GM21526 (cell line): ENCODE measurements around the gene CACNA1D.

ENCODE experiments used
- ATAC-seq: cut with Tn5 transposase; IDR thresholded peaks from one replicate; pipeline ENCODE4 v1.9.1; 2021; ENCODE audit warnings: moderate library complexity; ENCODE audit not compliant: unreplicated experiment, low FRiP score

The CACNA1D gene

DNA sequence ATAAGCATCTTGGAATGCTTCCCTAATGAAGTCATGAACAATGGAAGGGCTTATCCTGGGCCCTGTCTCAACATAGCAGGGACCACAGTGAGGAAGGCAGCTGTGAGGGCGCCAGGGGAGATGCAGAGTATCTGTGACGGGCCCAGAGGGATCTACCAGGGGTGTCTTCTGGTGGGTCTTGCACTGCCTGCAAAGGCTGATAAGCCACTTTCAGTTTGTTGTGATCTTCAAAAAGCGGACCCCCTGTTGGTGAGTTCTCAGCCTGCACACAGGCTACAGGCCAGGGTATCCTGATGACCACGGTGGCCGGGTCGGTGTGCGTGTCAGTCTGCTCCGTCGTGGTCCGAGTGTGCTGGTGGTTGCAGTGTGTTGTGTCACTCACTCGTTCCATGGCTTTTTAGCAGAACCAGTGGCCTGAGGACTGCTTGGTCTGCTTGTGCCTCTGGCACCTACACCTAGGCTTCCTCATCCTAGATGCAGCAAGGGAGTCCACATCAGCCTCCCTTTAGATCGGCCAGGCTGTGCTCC is 305.0 kb downstream of the CACNA1D start:
- ATAC-seq, result no peak

DNA sequence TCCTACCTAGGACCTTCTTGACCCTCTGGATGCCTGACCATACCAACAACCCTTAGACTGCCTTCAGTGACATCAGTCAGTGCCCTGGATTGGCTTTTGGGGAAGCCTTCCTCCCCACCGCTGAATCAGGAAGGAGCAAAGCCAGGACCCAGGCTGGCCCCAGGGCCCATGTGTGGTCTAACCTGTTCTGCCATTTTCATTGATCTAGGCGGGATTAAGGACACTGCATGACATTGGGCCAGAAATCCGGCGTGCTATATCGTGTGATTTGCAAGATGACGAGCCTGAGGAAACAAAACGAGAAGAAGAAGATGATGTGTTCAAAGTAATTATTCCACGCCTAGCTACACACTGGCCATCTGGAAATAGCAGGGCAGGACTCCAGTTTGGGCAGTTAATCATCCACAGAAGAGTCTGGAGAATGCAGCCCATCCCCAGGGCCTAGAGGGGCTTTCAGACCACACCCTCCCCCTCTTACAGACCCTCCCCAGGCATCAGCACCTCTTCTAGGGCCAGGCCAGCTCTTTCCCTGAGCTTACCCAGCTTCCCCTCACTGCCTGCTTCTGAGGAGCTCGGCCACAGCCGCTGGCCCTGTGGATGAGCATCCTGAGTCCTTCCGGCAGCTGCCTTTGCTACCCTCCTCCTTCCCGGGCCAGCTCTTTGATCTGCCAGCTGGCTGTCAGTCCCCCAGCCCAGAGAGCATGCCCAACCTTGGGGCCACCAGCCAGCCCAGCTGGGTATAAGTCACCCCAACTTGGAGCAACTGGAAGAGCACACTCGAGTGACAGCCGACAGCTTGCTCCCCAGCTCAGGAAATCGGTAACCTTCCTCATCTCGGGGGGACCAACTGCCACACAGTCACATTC is 305.9 kb downstream of the CACNA1D start:
- no peak for ATAC-seq

DNA sequence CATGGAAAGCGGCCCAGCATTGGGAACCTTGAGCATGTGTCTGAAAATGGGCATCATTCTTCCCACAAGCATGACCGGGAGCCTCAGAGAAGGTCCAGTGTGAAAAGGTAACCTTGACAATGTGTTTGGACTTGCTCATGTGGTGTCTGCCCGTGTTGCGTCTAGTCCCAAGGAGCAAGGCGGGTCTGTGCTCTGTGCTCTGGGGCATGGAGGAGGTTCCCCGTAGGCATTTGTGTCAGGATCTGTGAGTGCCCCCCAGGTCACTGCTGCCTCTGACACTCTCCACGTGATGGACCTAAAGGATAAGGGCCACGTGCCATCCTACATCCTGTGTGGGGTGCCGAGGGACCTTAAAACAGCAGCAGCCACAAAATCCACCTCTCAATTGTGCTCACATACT is 306.9 kb downstream of the CACNA1D start:
- no peak for ATAC-seq

DNA sequence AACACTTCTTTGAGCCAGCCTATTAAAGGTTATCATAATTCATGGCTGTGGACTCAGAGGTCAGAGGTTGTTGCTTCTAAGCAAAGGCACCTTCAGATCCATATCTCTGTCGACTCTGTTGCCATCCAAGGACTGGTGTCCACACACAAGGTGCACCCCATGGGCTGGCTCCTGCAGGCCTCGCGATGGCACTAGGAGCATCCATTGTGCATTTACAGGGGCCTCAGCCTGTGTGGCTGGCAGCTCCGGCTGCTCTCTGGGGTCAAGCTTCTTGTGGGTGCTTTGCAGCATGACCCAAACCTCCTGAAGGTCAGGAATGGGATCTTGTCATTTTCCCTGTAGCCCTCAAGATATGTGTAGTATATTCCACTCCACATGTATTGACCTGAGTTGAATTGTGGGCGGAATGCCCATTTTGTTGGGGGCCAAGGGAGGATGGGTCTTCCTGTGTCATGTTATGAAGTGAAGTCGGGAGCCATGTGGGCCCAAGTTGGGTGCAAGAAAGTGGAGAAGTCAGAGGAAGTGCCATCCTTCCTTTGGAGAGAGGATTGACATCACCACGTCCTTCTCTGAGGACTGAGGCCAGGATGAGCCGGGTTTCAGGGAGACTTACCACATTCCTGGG is 308.0 kb downstream of the CACNA1D start:
- no peak for ATAC-seq

DNA sequence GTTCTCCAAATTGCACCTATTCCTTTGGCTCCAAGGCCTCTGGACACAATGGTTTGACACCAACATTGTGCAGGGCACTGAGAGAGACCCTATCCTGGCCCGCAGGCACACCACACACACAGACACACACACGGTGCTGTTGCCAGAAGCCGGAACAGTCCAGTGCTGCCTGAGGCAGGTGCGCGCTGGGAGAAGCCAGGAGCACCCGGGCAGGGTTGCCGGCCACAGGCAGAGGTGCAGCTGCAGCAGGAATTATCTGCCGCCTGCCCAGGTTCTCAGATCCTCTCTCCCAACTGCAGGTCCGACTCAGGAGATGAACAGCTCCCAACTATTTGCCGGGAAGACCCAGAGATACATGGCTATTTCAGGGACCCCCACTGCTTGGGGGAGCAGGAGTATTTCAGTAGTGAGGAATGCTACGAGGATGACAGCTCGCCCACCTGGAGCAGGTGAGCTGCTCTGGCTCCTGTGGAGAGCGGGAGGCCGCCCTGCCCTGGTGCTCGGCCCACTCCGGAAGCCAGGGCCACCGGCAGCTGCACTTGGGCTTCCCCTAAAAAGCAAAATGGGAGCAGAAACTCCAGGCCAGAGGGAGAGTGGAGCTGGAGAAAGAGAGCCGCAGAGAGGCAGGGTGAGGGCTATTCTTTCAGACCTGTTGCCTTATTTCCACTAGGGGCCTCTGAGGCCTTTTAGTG is 308.9 kb downstream of the CACNA1D start:
- ATAC-seq, result no peak

DNA sequence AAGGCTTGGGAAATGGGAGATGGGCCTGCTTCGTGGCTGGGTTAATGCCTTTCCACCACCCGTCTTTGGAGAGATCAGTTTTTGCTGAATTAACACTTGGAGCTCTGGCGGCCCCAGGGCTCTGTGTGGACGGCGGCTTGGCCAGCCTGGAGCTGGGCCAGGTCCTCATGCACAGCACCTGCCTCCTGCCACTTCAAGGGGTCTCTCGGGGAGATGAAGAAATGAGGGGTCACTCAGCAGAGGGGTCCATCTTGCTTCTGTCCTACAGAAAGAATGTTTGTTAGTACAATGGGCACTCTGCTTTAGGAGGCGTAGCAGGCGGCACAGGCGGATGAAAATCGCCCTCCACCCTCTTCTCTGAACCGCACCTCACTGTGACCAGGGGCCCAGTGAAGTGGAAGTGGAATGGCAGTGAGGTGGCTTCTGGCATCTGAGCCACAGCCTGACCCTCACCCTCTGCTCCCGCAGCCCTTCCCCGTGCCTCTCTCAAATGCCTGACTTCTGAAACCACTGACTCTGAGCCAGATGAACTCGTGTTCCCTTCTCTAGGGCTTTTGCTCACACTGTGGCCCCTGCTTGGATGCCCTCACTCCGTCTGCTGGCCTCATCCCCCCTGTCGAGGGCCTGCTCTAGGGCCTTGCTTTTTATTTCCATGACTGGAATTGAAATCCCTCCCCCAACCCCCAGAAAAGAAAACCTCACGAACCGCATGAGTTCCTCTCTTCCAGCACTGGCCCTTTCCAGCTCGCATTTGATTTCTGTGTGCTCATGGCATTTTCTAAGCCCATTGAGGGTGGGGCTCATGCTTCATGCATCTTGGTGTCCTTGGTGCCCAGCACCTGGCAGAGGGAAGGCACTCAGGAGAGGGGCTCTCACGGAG is 309.6 kb downstream of the CACNA1D start:
- ATAC-seq, result no peak

DNA sequence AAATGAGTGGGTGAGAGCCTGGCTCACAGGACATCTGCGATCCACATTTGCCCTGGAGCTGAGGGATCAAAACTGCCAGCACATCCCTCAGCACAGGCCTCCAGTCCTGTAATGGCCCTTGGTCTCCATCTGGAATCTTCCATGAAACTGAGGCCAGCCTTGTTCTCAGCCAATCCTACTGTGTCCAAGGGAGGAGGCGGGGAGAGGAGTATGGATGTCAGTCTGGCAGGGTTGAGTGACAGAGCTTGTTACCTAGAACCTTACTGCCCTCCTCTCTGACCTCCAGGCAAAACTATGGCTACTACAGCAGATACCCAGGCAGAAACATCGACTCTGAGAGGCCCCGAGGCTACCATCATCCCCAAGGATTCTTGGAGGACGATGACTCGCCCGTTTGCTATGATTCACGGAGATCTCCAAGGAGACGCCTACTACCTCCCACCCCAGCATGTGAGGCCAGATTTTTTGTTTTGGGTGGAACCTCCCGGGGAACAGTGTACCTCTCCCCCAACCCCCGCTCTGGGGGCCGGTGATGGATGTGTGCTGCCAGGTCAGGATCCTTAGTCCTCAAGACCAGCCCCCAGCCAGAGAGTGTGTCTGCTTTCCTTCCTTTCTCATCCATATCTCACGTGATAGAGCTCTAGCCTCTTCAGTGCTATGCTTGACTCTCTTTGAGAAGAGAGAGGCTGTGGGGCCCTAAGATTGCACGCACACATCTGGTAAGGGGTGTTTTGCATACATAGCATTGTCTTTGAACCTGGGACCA is 310.5 kb downstream of the CACNA1D start:
- ATAC-seq, result no peak

DNA sequence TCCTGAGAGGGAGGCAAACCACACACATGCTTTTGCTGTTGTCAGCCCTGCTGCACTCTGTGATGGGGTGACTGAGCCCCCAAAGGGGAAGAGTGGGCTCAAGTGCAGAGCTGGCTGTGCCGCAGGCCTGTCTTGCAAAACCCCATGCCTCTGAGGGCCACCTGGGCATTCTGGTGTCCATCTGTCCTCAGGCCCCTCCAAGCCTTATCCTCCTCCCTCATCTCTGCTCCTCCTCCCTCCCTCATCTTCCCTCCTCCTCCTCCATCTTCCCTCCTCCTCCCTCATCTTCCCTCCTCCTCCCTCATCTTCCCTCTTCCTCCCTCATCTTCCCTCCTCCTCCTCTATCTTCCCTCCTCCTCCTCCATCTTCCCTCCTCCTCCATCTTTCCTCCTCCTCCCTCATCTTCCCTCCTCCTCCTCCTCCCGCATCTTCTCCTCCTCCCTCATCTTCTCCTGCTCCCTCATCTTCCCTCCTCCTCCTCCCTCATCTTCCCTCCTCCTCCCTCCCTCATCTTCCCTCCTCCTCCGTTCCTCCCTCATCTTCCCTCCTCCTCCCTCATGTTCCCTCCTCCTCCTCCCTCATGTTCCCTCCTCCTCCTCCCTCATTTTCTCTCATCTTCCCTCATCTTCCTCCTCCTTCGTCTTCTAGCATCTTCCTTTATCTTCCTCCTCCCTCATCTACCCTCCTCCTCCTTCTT is 311.2 kb downstream of the CACNA1D start:
- no peak for ATAC-seq

DNA sequence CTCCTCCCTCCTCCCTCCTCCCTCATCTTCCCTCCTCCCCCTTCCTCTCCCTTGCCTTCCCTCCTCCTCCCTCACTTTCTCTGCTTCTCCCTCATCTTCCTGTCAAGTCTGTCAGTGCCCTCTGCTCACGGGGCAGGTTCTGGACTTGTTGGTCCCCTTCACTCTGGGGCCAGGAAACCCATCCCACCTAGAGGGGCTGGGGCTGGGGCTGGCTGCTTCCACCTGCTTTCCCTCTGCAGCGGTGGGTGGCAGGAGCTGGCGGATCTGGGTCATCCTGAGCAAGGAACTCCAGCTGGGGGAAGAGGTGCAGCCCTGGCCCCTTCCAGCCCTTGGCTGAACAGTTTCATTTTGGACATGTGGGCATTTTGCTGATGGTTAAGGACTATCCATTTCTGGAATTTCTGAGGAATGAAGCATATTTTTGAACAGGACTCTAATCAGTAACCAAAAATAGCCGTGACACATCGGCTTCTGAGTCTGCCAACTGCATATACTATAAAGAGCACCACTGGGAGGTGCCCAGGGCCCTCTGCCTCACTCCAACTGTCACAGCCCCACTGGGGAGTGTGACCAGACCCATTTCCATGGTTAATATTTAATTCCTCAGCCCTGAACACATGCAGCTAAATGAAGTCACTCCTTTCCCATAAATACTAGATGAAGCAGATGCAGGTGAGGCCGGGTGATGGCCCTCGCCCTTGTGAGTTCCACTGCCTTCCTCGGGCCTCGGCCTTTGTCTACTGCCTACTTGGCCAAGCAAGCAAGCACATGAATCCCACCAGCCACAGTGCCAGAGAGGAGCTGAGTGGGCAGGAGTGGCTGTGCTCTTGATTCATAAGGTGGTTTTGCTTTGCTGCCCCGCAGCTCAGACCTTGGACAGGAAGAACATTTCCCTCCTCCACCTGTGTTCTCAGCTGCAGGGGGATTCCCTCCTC is 312.0 kb downstream of the CACNA1D start:
- ATAC-seq, result no peak

DNA sequence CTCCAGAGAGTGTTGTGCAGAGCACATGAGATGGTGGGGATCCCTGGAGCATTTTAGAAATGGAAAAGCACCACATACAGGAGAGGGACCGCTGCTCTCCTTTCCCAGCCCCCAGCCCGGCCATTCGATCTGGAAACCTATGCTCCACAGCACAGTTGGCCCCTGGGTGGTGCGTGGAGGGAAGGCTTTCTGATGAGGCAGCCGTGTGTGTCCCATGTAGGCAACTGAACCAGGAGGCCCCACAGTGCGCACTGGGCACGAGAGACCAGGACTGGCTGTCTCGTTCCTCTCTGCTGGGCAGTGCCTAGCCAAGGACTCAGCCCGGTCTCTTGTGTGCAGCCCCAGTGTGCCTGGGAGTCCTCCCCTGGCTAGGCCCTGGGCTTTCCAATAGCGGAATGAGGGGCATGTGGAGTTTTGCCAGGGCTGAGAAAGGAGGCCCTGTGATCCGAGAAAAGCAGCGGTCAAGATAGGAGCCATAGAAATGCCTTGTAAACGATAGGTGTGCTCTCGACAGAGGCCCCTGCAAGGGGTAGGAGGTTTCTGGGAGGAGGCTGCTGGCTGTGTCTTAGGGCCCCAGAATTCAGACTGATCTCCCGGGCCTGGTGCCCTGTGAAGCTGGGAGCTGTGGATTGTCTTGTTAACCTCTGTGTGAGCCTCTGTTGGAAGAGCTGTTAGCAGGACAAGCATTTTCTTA is 312.9 kb downstream of the CACNA1D start:
- ATAC-seq, result no peak

DNA sequence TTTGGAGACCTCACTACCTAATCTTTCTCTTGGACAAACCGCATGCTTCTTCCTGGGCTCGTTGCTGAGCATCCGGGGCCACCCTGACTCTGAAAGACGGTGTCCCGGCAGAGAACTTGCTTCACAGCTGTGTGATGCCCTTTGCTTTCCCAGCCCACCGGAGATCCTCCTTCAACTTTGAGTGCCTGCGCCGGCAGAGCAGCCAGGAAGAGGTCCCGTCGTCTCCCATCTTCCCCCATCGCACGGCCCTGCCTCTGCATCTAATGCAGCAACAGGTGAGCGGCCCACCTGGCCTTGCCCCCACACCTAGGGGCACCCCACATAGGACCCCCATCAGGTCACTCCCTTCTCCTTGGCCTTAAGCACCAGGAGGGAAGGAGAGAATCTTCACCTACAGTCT is 314.1 kb downstream of the CACNA1D start:
- no peak for ATAC-seq

DNA sequence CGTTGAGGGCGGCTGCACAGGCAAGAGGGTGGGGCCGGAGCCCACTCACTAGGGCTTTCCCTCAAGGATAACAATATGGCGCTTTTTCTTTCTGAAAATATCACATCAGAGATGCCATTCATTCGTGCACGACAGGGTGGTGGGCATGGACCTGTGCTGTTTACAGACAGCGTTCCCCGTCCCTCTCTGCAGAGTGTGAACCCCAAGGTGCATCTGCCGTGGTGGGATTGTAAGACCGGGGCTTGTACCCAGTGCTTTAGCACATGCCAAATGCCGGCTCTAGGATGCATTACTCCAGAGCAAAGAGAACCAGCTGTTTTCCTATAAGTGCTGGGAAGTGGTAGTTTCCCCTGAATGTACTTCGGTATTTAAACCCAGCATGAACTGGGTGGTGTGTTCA is 314.9 kb downstream of the CACNA1D start:
- ATAC-seq, result no peak

DNA sequence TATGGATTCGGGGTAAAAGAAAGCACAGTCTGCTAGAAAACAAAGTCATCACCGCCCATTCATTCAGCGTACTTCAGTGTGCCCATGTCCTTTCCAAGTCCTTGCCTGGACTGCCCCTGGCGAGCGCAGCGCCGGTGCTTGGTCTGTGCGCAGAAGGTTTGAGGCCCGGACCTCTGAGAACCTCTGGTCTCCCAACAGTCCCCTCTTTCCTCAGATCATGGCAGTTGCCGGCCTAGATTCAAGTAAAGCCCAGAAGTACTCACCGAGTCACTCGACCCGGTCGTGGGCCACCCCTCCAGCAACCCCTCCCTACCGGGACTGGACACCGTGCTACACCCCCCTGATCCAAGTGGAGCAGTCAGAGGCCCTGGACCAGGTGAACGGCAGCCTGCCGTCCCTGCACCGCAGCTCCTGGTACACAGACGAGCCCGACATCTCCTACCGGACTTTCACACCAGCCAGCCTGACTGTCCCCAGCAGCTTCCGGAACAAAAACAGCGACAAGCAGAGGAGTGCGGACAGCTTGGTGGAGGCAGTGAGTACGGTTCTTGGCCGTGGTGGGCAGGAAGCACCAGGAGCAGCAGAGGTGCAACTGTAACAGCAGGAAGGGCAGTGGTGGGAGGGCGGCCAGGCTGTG is 315.5 kb downstream of the CACNA1D start:
- no peak for ATAC-seq

DNA sequence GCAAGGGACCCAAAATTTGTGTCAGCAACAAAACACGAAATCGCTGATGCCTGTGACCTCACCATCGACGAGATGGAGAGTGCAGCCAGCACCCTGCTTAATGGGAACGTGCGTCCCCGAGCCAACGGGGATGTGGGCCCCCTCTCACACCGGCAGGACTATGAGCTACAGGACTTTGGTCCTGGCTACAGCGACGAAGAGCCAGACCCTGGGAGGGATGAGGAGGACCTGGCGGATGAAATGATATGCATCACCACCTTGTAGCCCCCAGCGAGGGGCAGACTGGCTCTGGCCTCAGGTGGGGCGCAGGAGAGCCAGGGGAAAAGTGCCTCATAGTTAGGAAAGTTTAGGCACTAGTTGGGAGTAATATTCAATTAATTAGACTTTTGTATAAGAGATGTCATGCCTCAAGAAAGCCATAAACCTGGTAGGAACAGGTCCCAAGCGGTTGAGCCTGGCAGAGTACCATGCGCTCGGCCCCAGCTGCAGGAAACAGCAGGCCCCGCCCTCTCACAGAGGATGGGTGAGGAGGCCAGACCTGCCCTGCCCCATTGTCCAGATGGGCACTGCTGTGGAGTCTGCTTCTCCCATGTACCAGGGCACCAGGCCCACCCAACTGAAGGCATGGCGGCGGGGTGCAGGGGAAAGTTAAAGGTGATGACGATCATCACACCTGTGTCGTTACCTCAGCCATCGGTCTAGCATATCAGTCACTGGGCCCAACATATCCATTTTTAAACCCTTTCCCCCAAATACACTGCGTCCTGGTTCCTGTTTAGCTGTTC is 316.9 kb downstream of the CACNA1D start:
- ATAC-seq, result no peak

DNA sequence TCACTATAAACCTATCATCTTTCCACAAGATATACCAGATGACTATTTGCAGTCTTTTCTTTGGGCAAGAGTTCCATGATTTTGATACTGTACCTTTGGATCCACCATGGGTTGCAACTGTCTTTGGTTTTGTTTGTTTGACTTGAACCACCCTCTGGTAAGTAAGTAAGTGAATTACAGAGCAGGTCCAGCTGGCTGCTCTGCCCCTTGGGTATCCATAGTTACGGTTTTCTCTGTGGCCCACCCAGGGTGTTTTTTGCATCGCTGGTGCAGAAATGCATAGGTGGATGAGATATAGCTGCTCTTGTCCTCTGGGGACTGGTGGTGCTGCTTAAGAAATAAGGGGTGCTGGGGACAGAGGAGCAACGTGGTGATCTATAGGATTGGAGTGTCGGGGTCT is 318.0 kb downstream of the CACNA1D start:
- ATAC-seq, result no peak

DNA sequence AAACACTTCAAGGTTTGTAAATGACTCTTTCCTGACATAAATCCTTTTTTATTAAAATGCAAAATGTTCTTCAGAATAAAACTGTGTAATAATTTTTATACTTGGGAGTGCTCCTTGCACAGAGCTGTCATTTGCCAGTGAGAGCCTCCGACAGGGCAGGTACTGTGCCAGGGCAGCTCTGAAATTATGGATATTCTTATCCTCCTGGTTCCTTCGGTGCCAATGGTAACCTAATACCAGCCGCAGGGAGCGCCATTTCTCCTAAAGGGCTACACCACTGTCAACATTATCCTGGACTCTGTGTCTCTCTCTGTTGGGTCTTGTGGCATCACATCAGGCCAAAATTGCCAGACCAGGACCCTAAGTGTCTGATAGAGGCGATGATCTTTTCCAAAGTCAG is 318.8 kb downstream of the CACNA1D start:
- ATAC-seq, result no peak
